Prostate gland (tissue), 2 donors: ENCODE results near the gene MOB1A. TPM values are rescaled to one million over a fixed set of nuclear protein-coding genes. Genes with fewer than 3 reads are reported as not detected.

Experiments
- DNase-seq: peaks from one replicate; pipeline ENCODE4 v3.0.0-alpha.2; 2019; ENCODE audit warnings: low spot score
- H3K27ac ChIP-seq, 2 donors: fragments of 200-600 bp; sonication (generic); 2 replicates each; pipeline ENCODE4 v1.5.1; 2017 to 2019
- H3K27me3 ChIP-seq: fragments of 200-600 bp; sonication (generic); replicated peaks from 2 replicates; pipeline ENCODE4 v1.5.1; 2019; ENCODE audit not compliant: insufficient read depth
- H3K36me3 ChIP-seq, 2 donors: fragments of 200-600 bp; sonication (generic); 1 replicate in 1 of 2; 2 replicates in 1 of 2; pipeline versions ENCODE4 v1.5.1 to v1.8.1; 2017 to 2019
- H3K4me1 ChIP-seq: fragments of 200-600 bp; sonication (generic); replicated peaks from 2 replicates; pipeline ENCODE4 v1.5.1; 2019
- H3K4me3 ChIP-seq, 2 donors: fragments of 200-600 bp; sonication (generic); 2 replicates each; pipeline ENCODE4 v1.5.1; 2017 to 2019
- H3K9me3 ChIP-seq: fragments of 200-600 bp; sonication (generic); 2 replicates; pipeline ENCODE4 v1.5.1; 2017
- POLR2A ChIP-seq: fragments of 450-650 bp; IDR thresholded peaks from one replicate; pipeline ENCODE4 v1.6.1; 2016; ENCODE audit warnings: antibody characterized with exemption, mild to moderate bottlenecking
- POLR2AphosphoS5 ChIP-seq: sonication (generic); formaldehyde crosslinking; IDR thresholded peaks from one replicate; pipeline ENCODE4 v1.6.1; 2017; ENCODE audit warnings: antibody characterized with exemption
- WGBS: methylation state at CpG from one replicate; pipeline ENCODE4 v1.1.5; 2018; 5-methylcytosine and 5-hydroxymethylcytosine counted together
- intact Hi-C: fragments of 100-400 bp; cut with DNase I; formaldehyde crosslinking; loops from one replicate; pipeline ENCODE4 v1.14.2; 2022
- total RNA-seq, 2 donors: library from RNA; depleted of rRNA; stranded (reverse); fragments of >200 nt; gene quantifications; one replicate each; pipeline ENCODE4 v1.1.0, GENCODE V29; 2016
- TF ChIP-seq, protein P1 (sequence below), 4 experiments: fragments of 200-600 bp in 2 of 4; fragments of 450-650 bp in 2 of 4; sonication (generic) in 2 of 4; IDR thresholded peaks; 1 replicate in 3 of 4; 2 replicates in 1 of 4; pipeline ENCODE4 v1.5.1; 2016 to 2019; ENCODE audit warnings: antibody characterized with exemption in 4 of 4, mild to moderate bottlenecking in 2 of 4, moderate library complexity in 2 of 4

Gene MOB1A
- total RNA-seq, 2 donors from 2014 or later, result 71.3 to 72.0 TPM

DNA sequence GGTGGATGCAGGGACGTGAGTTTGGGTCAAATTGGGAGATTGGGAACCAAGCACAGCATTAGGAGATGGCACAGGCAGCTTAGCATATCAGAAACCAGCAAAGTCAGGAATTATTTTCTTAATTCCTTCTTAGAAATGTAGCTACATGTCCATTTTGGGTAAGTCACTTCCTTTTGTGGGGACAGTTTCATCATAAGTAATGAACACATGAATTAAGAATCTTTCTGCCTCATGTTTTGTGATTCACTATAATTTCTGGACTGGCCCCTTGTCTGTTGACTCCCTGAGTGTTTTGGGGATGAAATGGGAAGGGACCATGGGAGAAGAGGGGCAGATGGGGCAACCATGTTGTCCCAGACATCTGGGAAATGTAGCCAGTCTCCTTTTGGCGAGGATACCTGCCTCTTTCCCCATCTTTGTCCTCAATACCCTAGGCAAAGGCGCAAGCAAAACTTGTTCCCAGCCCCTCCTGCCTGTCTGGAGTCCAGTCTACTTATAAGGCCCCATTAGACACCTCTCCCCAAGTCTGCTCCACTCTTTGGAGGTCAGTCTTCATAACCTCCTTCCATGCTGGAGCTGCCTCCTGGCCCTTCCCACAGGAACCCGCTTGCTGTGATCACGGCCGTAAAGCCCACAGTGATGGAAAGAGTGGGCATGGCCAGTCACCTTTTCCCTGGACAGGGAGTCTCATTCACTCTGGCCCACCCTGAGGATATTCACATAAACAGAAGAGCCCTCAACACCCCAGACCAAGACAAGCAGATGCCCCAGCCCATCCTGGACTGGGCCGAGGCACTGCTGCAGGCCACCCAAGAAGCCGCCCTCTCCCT, 45.5 kb upstream of the MOB1A start:
- Histone ChIP-seq H3K27me3 (no peaks in the 10 kb centered on the region), H3K9me3 (no peaks in the 10 kb centered on the region), H3K36me3 (no peaks in the 10 kb centered on the region), H3K27ac (no peak overlapping the region), H3K4me1 (no peaks in the 10 kb centered on the region), H3K4me3 (no peak overlapping the region)
- TF ChIP-seq POLR2A (no peak), POLR2AphosphoS5 (no peak)
- TF ChIP-seq, protein P1, sequence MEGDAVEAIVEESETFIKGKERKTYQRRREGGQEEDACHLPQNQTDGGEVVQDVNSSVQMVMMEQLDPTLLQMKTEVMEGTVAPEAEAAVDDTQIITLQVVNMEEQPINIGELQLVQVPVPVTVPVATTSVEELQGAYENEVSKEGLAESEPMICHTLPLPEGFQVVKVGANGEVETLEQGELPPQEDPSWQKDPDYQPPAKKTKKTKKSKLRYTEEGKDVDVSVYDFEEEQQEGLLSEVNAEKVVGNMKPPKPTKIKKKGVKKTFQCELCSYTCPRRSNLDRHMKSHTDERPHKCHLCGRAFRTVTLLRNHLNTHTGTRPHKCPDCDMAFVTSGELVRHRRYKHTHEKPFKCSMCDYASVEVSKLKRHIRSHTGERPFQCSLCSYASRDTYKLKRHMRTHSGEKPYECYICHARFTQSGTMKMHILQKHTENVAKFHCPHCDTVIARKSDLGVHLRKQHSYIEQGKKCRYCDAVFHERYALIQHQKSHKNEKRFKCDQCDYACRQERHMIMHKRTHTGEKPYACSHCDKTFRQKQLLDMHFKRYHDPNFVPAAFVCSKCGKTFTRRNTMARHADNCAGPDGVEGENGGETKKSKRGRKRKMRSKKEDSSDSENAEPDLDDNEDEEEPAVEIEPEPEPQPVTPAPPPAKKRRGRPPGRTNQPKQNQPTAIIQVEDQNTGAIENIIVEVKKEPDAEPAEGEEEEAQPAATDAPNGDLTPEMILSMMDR (IDR thresholded peaks at IDR 0.05), result no peak
- 94% methylated on average over 8 of the region's 8 CpGs for WGBS
- no peak for DNase-seq
- intact Hi-C loops, result no loop called here

DNA sequence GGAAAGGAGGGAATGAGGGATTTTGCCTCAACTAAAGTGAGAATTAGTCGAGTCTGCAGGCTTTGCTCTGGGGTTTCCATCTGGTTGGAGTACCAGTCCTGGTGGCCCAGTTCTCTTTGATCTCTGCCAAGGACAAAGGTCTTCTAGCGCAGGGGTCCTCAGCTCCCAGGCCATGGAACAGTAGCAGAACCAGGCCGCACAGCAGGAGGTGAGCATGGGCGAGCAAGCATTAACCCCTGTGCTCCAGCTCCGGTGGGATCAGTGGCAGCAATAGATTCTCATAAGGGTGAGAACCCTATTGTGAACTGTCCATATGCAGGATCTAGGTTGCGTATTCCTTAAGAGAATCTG, 43.6 kb upstream of the MOB1A start:
- 91% methylated on average over 6 of the region's 6 CpGs for WGBS
- Histone ChIP-seq H3K27me3 (no peaks in the 10 kb centered on the region), H3K4me3 (no peak overlapping the region), H3K36me3 (no peaks in the 10 kb centered on the region), H3K9me3 (no peaks in the 10 kb centered on the region), H3K4me1 (no peaks in the 10 kb centered on the region), H3K27ac (no peak overlapping the region)
- TF ChIP-seq POLR2AphosphoS5, result no peak
- intact Hi-C loops, result no loop called here
- no peak for DNase-seq

DNA sequence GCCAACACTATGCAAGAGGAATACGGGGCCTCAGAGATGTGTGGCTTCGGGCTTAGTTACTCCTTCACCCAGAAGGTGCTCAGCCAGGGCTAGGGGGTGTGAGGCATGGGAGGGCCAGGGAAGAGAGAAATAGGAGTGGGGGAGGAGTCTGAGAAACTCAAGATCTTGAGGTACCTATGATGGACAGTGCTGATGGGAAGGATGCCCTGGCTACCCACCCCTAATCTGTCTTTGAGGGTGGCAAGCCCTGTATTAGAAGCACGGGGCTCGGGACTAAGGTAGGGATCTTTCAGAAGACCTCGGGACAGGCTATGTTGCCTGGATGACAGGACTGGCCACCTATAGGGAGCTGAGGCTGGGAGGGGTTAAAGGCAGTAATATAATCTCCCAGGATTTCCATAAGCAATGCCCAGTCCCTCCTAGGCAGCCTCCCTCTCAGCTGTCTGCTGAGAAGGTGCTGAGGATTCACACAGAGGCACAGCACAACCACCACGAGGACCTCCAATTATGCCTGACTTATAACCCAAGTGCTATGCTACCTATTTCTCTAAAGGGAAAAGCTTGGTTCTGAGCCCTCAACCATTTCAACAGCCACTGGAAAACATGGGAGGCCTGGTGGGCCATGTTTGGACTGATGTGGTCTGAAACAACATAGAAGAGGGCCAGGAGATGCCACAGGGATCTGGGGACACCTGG, 43.1 kb upstream of the MOB1A start:
- no peak for DNase-seq
- intact Hi-C loops, result no loop called here
- no peaks in the 10 kb centered on the region for H3K27me3 ChIP-seq

DNA sequence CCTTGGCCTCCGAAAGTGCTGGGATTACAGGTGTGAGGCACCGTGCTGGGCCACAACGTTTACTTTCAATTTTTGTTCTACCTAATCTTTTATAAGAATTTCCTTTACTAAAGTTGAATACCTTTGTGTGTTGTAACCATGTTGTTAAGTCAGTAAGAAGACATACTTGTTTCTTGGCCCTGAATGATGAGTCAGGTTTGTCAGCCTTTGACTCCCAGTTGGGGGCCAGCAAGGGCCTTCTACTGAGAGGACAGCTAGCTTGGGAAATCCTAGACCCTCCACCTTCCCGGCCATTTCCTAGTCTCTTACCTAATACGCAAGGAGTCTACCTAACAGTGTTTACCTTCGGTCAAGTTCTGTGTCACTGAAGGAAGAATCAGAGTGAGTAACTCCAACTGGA, 42.4 kb upstream of the MOB1A start:
- Histone ChIP-seq H3K36me3 (no peaks in the 10 kb centered on the region), H3K27me3 (no peaks in the 10 kb centered on the region), H3K4me3 (no peak overlapping the region), H3K27ac (no peak overlapping the region), H3K9me3 (no peaks in the 10 kb centered on the region), H3K4me1 (no peaks in the 10 kb centered on the region)
- intact Hi-C loops, result no loop called here
- 96% methylated on average over 6 of the region's 6 CpGs for WGBS
- DNase-seq, result no peak
- TF ChIP-seq POLR2A (no peak), POLR2AphosphoS5 (no peak)
- TF ChIP-seq, protein P1 (IDR thresholded peaks at IDR 0.05), result no peak

More for the DNA sequence above, 43.1 kb upstream of the MOB1A start:
- no peak overlapping the region for H3K4me3 ChIP-seq
- no peaks in the 10 kb centered on the region for H3K36me3 ChIP-seq
- H3K27ac ChIP-seq, result no peak overlapping the region
- H3K4me1 ChIP-seq, result no peaks in the 10 kb centered on the region
- H3K9me3 ChIP-seq, result no peaks in the 10 kb centered on the region
- no peak for TF ChIP-seq POLR2AphosphoS5
- TF ChIP-seq, protein P1 (IDR thresholded peaks at IDR 0.05), result no peak
- no peak for TF ChIP-seq POLR2A
- WGBS, result 93% methylated on average over 6 of the region's 6 CpGs

DNA sequence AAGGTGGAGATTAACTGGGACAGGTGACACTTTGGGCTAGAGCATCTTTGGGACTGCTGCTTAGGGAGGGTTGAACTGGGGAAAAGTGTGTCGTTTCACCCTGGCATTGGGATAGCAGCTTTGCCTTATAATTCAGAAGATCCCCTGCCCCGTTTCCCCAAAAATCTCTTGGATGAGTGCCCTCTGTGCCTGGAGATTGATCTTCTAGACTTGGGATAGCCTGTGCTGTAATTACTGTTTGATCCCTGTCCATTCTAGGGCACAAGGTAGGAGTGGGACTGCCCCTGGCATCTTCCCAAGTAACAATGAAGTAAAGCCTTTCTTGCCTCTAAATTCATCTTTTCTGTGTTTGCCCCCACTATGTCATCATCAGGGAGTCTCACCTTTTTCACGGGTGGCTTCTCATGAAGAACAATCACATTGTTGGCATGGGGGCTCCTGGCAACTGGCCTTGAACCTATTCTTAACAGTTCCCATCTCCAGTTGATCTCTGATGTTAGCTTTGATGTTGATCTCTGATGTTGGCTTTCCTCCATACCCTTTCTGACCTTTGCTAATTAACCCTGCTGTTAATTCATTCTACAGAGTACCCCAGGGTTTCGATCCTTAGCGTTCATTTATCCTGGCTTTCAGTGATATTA, 41.3 kb upstream of the MOB1A start:
- Histone ChIP-seq H3K27ac (no peak overlapping the region), H3K9me3 (no peaks in the 10 kb centered on the region), H3K4me3 (no peak overlapping the region), H3K4me1 (no peaks in the 10 kb centered on the region), H3K27me3 (no peaks in the 10 kb centered on the region), H3K36me3 (no peaks in the 10 kb centered on the region)
- 88% methylated on average over 5 of the region's 5 CpGs for WGBS
- no peak for DNase-seq
- intact Hi-C loops, result no loop called here
- no peak for TF ChIP-seq POLR2A
- no peak for TF ChIP-seq POLR2AphosphoS5
- TF ChIP-seq, protein P1 (IDR thresholded peaks at IDR 0.05), result no peak
